Prostate gland (tissue), 2 donors: ENCODE results near the gene GEMIN2.
A peak's percentile ranks its signal among the peaks of the same experiment; 100 is the strongest.

Source experiments
- POLR2A ChIP-seq: fragments of 450-650 bp; IDR thresholded peaks from one replicate; pipeline ENCODE4 v1.6.1; 2016; ENCODE audit warnings: antibody characterized with exemption, mild to moderate bottlenecking
- POLR2AphosphoS5 ChIP-seq: sonication (generic); formaldehyde crosslinking; IDR thresholded peaks from one replicate; pipeline ENCODE4 v1.6.1; 2017; ENCODE audit warnings: antibody characterized with exemption
- TF ChIP-seq, protein P1 (sequence below), 4 experiments: fragments of 200-600 bp in 2 of 4; fragments of 450-650 bp in 2 of 4; sonication (generic) in 2 of 4; IDR thresholded peaks; 1 replicate in 3 of 4; 2 replicates in 1 of 4; pipeline ENCODE4 v1.5.1; 2016 to 2019; ENCODE audit warnings: antibody characterized with exemption in 4 of 4, mild to moderate bottlenecking in 2 of 4, moderate library complexity in 2 of 4

DNA sequence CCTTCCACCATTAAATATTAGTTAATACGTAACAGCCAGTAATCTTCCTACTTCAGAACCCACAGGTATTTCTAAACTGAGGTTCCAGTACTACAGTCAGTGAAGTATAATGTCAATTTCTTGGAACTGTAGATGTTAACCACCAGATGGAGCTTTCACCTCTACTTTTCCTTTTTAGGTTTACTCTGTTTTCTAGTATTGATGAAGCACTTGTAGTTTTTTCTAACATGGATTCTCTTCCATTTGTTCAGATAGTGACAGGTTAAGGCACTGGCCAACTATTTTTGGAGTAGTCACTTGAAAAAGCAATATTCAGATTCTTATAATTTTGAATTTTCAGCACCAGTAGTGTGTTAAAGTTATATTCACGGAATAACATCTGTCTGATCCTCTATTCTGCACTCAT lies 6.5 kb upstream of the GEMIN2 start:
- TF ChIP-seq POLR2AphosphoS5 (no peak), POLR2A (no peak)
- TF ChIP-seq, protein P1, sequence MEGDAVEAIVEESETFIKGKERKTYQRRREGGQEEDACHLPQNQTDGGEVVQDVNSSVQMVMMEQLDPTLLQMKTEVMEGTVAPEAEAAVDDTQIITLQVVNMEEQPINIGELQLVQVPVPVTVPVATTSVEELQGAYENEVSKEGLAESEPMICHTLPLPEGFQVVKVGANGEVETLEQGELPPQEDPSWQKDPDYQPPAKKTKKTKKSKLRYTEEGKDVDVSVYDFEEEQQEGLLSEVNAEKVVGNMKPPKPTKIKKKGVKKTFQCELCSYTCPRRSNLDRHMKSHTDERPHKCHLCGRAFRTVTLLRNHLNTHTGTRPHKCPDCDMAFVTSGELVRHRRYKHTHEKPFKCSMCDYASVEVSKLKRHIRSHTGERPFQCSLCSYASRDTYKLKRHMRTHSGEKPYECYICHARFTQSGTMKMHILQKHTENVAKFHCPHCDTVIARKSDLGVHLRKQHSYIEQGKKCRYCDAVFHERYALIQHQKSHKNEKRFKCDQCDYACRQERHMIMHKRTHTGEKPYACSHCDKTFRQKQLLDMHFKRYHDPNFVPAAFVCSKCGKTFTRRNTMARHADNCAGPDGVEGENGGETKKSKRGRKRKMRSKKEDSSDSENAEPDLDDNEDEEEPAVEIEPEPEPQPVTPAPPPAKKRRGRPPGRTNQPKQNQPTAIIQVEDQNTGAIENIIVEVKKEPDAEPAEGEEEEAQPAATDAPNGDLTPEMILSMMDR (IDR thresholded peaks at IDR 0.05) = peak in 3 of 4 experiments; percentile 38 to 61 (median 58)
